Measurements from ENCODE around the gene CACNA2D2.

Gene CACNA2D2

GRCh38 chr3:50423543-50423942, 79.9 kb downstream of the CACNA2D2 start:
- no peak for DNase-seq

- DNase-seq: no peak
Measured at GRCh38 chr3:50422153-50422552, 81.3 kb downstream of the CACNA2D2 start.

DNA sequence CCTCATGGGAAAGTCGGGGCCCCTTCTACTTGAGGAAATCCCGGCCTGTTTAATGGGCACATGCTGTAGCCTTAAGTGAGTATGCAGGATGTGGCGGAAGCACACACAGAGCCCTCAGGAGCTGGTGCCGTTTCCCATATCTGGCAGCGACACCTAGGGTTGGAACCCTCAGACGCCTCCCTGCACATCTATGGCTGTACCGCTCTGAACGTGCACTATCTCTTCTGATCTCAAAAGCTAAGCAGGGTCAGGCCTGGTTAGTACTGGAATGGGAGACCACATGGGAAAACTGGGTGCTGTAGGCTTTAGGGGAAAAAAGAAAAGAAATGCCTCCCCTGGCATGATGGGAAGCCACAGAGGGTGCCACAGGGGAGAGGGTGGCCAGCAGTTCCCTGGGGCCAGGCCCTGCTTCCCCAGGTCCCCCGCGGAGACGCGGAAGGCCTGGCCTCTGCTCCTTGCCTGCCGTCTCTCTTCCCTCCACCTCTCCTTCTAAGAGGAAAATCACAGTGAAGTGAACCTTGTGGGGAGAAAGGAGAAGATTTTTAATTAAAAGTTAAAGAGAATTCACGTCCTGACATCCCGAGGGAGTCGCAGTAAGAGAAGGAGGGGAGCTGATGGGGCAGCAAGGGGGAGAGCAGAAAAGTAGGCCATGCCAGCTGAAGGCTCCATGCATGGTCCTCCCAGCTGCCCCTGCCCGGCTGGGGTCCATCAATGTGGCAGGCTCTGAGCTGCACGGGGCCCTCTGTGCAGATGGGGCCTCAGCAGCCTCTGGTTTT, 83.7 kb downstream of the CACNA2D2 start:
- no peak for DNase-seq

DNA sequence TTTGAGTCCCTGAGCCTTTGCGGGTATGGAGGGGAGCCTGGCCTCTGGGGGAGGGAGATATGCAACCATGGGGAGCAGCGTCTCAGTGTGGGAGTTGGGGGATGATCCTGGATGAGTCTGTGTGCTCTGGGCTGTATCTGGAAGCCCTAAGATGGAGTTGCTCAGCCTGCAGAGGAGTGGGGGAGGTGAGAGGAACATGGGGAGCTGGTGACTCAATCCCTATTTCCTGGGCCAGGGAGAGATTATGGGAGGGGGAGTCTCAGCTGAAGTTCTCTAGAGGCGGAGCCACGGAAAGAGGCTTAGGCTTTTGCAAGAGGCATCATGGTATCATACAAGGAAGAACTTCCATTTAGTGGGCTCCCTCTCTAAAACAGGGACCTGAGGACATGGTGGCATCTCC, 84.6 kb downstream of the CACNA2D2 start:
- DNase-seq: no peak

DNA sequence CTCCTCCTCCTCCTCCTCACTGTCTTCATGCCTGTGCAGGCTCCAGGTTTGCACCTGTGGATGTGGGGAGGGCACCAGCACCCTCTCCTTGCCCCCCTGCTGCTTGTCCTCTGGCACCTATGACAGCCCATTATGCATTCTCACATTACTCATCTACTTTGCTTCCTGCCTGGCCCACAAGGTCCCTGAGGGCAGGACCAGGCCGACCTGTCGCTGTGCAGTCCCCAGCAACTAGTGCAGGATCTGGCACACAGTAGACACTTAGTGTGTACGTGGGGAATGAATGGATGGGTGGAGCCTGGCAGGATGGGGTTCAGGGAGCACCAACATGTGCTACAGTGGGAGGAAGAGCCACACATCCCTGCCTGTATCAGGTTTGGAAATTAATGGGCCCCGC, 85.8 kb downstream of the CACNA2D2 start:
- no peak for DNase-seq

- DNase-seq: no peak
Measured at GRCh38 chr3:50416736-50417636, 86.4 kb downstream of the CACNA2D2 start.

DNA sequence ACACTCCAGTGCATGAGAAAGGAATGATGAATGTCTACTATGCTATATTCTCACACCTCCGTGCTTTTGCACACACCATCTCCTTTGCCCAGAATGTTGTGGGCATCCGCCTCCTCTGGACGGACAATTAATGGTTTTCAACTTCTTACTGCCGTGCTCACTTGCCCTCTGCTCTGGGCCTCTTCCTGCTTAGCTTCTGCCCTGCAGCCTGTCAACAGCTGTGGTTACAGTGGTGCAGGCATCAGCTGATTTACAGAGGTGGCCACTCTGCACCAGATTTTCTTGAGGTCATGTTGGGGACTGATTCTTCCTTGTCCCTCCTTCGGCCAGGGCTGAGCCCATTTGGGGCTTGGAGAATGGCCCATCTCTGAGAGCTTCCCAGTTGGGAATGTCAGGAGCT, 87.6 kb downstream of the CACNA2D2 start:
- no peak for DNase-seq

DNA sequence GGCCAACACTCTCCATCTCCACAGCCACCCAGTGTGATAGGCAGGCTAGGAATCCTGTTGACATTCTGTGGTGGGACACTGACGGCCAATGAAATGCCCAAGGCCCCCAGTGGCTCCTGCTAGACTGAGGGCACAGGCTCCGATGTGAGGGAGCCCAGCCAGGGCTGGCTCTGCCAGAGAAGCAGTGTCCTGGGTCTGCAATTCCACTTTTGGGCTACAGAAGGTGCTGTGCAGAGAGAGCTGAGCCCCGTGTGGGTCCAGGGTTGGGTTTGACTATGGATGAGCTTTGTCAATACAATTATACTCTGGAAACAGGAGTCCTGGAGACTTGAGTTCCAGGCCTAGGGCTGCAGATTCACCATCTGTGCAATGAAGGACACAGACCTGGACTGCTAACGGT, 88.4 kb downstream of the CACNA2D2 start:
- DNase-seq: no peak

DNA sequence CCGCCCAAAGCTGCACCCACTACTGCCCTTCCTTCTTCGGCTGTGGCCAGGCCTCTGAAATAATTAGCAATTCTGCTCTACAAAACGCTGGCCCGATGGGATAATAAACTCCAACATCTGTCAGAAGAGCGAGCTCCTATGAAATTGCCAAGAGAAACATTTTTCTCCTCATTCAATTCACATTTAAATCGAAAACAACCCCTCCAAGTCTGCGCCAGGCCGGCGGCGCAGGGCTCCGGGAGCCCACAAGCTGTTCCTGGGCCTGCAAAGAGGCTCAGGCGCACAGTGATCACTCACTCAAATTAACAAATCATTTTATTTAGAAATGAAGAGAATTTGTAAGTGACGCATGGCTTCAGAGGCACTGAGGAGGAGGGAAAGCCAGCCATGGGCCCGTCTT, 88.8 kb downstream of the CACNA2D2 start:
- DNase-seq: no peak

GRCh38 chr3:50412231-50412754, 91.1 kb downstream of the CACNA2D2 start:
- DNase-seq: no peak

DNA sequence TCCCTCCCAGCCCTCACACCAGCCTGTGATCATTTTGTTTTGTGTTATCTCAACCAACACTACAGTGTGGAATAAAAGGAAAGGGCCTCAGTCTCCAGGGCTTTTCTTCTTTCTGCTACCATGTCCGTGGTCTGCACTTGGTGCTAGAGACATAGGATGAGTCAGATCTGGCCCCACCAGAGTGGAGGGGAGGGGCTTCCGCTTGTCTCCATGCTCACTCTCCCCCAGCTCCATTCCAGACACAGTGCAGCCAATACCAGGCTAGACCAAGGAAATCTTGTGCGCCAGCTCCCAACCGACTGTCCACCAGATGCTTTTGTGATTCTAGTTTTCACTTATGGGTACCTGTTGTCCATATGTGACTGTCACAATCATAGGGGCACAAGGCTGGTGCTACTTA, 92.2 kb downstream of the CACNA2D2 start:
- no peak for DNase-seq

- no peak for DNase-seq
Measured at GRCh38 chr3:50410608-50411139, 92.8 kb downstream of the CACNA2D2 start.

GRCh38 chr3:50410185-50410584, 93.2 kb downstream of the CACNA2D2 start:
- no peak for DNase-seq

DNA sequence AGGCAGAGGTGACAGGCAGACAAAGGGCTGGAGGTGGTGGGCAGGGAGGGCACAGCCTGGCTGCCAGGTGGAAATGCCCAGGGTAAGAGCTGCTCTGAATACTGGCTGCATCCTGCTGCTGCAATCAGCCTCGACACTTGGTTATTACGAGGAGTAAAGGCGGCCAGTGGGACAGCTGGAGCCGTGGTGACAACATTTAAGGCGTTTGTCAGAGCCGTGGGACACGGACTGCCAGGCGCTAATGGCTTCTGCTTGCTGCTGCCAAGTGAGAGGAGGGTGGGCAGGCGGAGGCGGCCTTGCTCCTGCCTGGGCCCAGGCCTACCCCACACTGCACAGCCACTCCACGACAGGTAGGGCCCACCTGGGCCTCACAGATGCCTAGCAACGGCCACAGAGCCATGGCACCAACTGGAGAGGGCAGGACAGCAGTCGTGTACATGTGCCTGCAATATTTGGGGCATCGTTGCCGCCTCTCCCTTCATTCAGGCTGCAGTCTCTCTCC, 94.9 kb downstream of the CACNA2D2 start:
- DNase-seq: no peak

GRCh38 chr3:50406487-50406886, 96.9 kb downstream of the CACNA2D2 start:
- DNase-seq: no peak

GRCh38 chr3:50405249-50405648, 98.2 kb downstream of the CACNA2D2 start:
- DNase-seq: no peak

GRCh38 chr3:50401978-50402595, 101.3 kb downstream of the CACNA2D2 start:
- DNase-seq: no peak

GRCh38 chr3:50396502-50396901, 106.9 kb downstream of the CACNA2D2 start:
- no peak for DNase-seq

DNA sequence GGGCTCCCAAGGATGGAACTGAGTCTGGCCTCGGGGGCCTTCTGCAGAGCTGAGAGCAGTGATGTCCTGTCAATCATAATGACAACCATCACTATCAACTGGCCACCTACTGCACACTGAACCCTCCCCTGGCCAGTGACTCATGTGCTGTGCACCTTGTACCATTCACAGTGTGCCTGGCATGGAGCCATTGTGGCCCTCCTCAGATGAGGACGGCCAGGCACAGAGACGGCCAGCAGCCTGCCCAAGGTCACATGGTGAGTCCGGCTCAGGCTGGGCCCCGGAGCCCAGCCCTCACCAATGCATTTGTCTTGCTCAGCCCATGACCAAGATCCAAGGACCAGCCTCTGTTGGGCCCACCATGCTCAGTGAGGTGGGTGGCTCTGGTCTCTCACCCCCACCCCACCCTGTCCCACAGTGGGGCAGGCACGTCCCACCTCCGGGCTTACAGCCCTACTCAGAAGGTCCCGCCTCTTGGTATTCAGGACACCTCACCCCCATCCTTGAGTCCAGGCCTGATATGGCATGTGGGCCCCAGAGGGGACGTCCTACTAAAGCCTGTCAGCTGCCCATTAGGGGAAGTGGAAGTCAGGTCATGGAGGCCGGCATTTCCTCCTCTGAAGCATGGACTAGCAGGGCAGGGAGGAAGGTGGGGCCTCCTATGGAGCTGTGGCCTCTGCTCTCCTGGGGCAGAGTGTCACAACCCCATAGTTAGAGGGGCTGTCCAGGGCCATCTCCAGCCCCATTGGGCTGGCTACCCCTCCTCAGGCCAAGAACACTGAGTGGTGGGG, 108.2 kb downstream of the CACNA2D2 start:
- no peak for DNase-seq

DNA sequence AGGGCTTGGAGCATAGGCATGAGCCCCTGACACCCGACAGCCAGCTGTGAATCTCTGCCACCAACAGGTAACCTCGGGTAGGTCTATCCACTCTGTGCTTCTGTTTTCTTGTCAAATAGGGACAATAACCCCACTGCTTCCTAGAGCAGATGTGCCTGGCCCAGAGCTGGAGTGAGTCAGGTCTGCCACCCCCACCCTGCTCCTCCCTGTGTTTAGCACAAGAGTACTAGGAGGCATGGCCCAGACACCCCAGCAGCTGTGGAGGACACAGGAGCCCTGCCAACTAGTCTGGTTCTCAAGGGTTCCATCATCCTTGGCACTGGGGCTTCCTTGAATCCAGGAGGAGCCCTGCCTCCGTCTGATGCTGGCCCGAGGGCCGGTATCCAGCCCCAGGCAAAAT, 110.4 kb downstream of the CACNA2D2 start:
- no peak for DNase-seq

GRCh38 chr3:50392101-50392715, 111.2 kb downstream of the CACNA2D2 start:
- no peak for DNase-seq

Data from T-helper 9 cell (primary cell).